HEK293 (cell line): ENCODE results near the gene JHY.

Source experiments
- CTCF ChIA-PET: fragments of 350-600 bp; formaldehyde crosslinking; extraction: SDS; loops from one replicate; lab custom pipeline; 2021; ENCODE audit warnings: antibody characterized with exemption; lab: Yijun Ruan, JAX
- POLR2A ChIA-PET: fragments of 300-600 bp; formaldehyde crosslinking; extraction: SDS; loops from one replicate; lab custom pipeline; 2020; ENCODE audit warnings: antibody characterized with exemption, inconsistent platforms; lab: Yijun Ruan, JAX
- H3K27ac ChIP-seq: fragments of 200-500 bp; sonication (Bioruptor generic); 2 replicates; pipeline ENCODE4 v1.5.1; 2014; ENCODE audit warnings: low read depth, low read length, control low read depth, inconsistent platforms; ENCODE audit errors: extremely low read depth
- H3K36me3 ChIP-seq, 2 experiments: fragments of 200-500 bp in 1 of 2; sonication (Bioruptor generic) in 1 of 2; 1 replicate in 1 of 2; 2 replicates in 1 of 2; pipeline ENCODE4 v1.5.1; 2014 to 2017; ENCODE audit warnings: inconsistent platforms in 2 of 2, low read length in 2 of 2; ENCODE audit not compliant: control insufficient read depth in 2 of 2, insufficient read depth in 1 of 2
- H3K4me1 ChIP-seq: fragments of 200-500 bp; sonication (Bioruptor generic); 2 replicates; pipeline ENCODE4 v1.5.1; 2014; ENCODE audit warnings: mild to moderate bottlenecking, low read length, inconsistent platforms; ENCODE audit not compliant: control insufficient read depth, insufficient read depth
- H3K4me3 ChIP-seq: 2 replicates; pipeline ENCODE4 v1.5.1; 2011; ENCODE audit warnings: low read depth, mild to moderate bottlenecking, control low read depth, low read length, moderate library complexity
- H3K9me3 ChIP-seq: fragments of 200-500 bp; sonication (Bioruptor generic); 2 replicates; pipeline ENCODE4 v1.5.1; 2014; ENCODE audit warnings: low read depth, low read length, inconsistent platforms; ENCODE audit not compliant: control insufficient read depth, insufficient read depth
- EGR2 ChIP-seq: fragments of 450-650 bp; formaldehyde crosslinking; IDR thresholded peaks from 2 replicates; pipeline ENCODE4 v1.5.1; 2016; ENCODE audit warnings: low read depth, missing biosample characterization, missing genetic modification characterization
- WT1 ChIP-seq: fragments of 450-650 bp; formaldehyde crosslinking; IDR thresholded peaks from 2 replicates; pipeline ENCODE4 v1.5.1; 2016; ENCODE audit warnings: missing biosample characterization, missing genetic modification characterization
- ZBTB17 ChIP-seq: fragments of 450-650 bp; formaldehyde crosslinking; IDR thresholded peaks from 2 replicates; pipeline ENCODE4 v1.5.1; 2016; ENCODE audit warnings: missing biosample characterization, missing genetic modification characterization
- ZFHX2 ChIP-seq: fragments of 450-650 bp; formaldehyde crosslinking; conservative IDR thresholded peaks from 2 replicates; pipeline ENCODE4 v1.5.1; 2016; ENCODE audit warnings: missing biosample characterization, missing genetic modification characterization
- ZFP37 ChIP-seq: fragments of 450-650 bp; formaldehyde crosslinking; IDR thresholded peaks from 2 replicates; pipeline ENCODE4 v1.5.1; 2016; ENCODE audit warnings: missing biosample characterization, missing genetic modification characterization
- ZFP41 ChIP-seq: fragments of 450-650 bp; formaldehyde crosslinking; IDR thresholded peaks from 2 replicates; pipeline ENCODE4 v1.5.1; 2016; ENCODE audit warnings: missing biosample characterization, missing genetic modification characterization, borderline replicate concordance
- ZNF121 ChIP-seq: fragments of 450-650 bp; formaldehyde crosslinking; IDR thresholded peaks from 2 replicates; pipeline ENCODE4 v1.5.1; 2016; ENCODE audit warnings: missing biosample characterization, missing genetic modification characterization
- ZNF184 ChIP-seq: fragments of 450-650 bp; IDR thresholded peaks from 2 replicates; pipeline ENCODE4 v1.5.1; 2018; ENCODE audit warnings: missing biosample characterization, mild to moderate bottlenecking, missing genetic modification characterization
- ZNF214 ChIP-seq: fragments of 450-650 bp; formaldehyde crosslinking; IDR thresholded peaks from 2 replicates; pipeline ENCODE4 v1.5.1; 2017; ENCODE audit warnings: missing biosample characterization, mild to moderate bottlenecking, missing genetic modification characterization, borderline replicate concordance
- ZNF311 ChIP-seq: fragments of 450-650 bp; formaldehyde crosslinking; IDR thresholded peaks from 2 replicates; pipeline ENCODE4 v1.5.1; 2017; ENCODE audit warnings: missing biosample characterization, missing genetic modification characterization, borderline replicate concordance
- ZNF366 ChIP-seq: fragments of 450-650 bp; formaldehyde crosslinking; conservative IDR thresholded peaks from 2 replicates; pipeline ENCODE4 v1.5.1; 2016; ENCODE audit warnings: missing biosample characterization, missing genetic modification characterization
- ZNF48 ChIP-seq: fragments of 450-650 bp; formaldehyde crosslinking; IDR thresholded peaks from 2 replicates; pipeline ENCODE4 v1.5.1; 2016; ENCODE audit warnings: missing biosample characterization, missing genetic modification characterization
- ZNF585B ChIP-seq: fragments of 450-650 bp; formaldehyde crosslinking; IDR thresholded peaks from 2 replicates; pipeline ENCODE4 v1.5.1; 2016; ENCODE audit warnings: missing biosample characterization, missing genetic modification characterization
- ZNF664 ChIP-seq: fragments of 450-650 bp; formaldehyde crosslinking; IDR thresholded peaks from 2 replicates; pipeline ENCODE4 v1.5.1; 2016; ENCODE audit warnings: missing biosample characterization, missing genetic modification characterization
- ZNF837 ChIP-seq: fragments of 450-650 bp; formaldehyde crosslinking; IDR thresholded peaks from 2 replicates; pipeline ENCODE4 v1.5.1; 2016; ENCODE audit warnings: missing biosample characterization, missing genetic modification characterization
- ZSCAN16 ChIP-seq: fragments of 450-650 bp; formaldehyde crosslinking; IDR thresholded peaks from 2 replicates; pipeline ENCODE4 v1.5.1; 2016; ENCODE audit warnings: missing biosample characterization, missing genetic modification characterization
- ZSCAN30 ChIP-seq: fragments of 450-650 bp; IDR thresholded peaks from 2 replicates; pipeline ENCODE4 v1.5.1; 2018; ENCODE audit warnings: missing biosample characterization, mild to moderate bottlenecking, missing genetic modification characterization, moderate library complexity
- TF ChIP-seq, protein P1 (sequence below): fragments of 450-650 bp; formaldehyde crosslinking; IDR thresholded peaks from 2 replicates; pipeline ENCODE4 v1.5.1; 2017; ENCODE audit warnings: missing biosample characterization, missing genetic modification characterization
- TF ChIP-seq, protein P2 (sequence below): fragments of 450-650 bp; formaldehyde crosslinking; IDR thresholded peaks from 2 replicates; pipeline ENCODE4 v1.5.1; 2017; ENCODE audit warnings: missing biosample characterization, missing genetic modification characterization
- TF ChIP-seq, protein P3 (sequence below): fragments of 450-650 bp; formaldehyde crosslinking; IDR thresholded peaks from 2 replicates; pipeline ENCODE4 v1.5.1; 2016; ENCODE audit warnings: missing biosample characterization, missing genetic modification characterization
- TF ChIP-seq, protein P4 (sequence below): fragments of 450-650 bp; formaldehyde crosslinking; IDR thresholded peaks from 2 replicates; pipeline ENCODE4 v1.5.1; 2016; ENCODE audit warnings: missing biosample characterization, missing genetic modification characterization
- TF ChIP-seq, protein P5 (sequence below): fragments of 450-650 bp; formaldehyde crosslinking; IDR thresholded peaks from 2 replicates; pipeline ENCODE4 v1.5.1; 2017; ENCODE audit warnings: missing biosample characterization, missing genetic modification characterization
- TF ChIP-seq, protein P6 (sequence below): fragments of 450-650 bp; formaldehyde crosslinking; IDR thresholded peaks from 2 replicates; pipeline ENCODE4 v1.5.1; 2016; ENCODE audit warnings: missing biosample characterization, missing genetic modification characterization
- TF ChIP-seq, protein P7 (sequence below): fragments of 450-650 bp; formaldehyde crosslinking; IDR thresholded peaks from 2 replicates; pipeline ENCODE4 v1.5.1; 2016; ENCODE audit warnings: missing biosample characterization, missing genetic modification characterization

Gene JHY

DNA sequence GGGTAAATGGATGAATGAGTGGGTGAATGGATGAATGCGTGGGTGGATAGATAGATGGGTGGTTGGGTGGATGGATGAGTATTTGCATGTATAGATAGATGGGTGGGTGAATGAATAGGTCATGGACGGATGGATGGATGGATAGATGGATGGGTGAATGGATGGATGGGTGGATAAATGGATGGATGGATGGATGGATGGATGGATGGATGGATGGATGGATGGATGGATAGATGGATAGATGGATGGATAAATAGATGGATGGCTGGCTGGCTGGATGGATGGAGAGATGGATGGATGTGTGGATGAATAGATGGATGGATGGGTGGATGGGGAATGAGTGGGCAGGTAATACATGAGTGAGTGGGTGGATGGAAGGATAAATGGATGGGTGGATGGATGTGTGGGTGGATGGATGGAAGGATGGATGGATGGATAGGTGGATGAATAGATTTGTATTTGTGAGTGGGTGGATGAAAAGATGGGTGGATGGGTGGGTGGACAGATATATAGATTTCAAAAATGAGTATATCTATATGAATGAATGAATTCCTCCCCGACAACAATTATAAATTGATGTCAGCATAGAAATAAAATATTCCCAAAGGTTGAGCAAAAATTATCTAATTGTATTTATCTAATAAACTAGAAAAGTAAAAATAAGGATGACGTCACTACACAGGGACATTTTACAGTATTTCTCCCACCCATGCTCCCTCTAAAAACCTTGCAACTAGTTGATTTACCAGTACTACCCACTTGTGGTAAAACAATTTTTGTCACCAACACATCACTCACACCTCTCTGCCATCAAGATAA lies 44.8 kb upstream of the JHY start:
- CTCF ChIA-PET: interaction anchor here (1.1 kb wide), 1 partner anchor 41 kb away, joined by 4 read pairs; no protein-coding TSS in a partner anchor
- POLR2A ChIA-PET: no interaction called here
- H3K9me3 ChIP-seq: no peaks in the 10 kb centered on the region
- no peaks in the 10 kb centered on the region for H3K36me3 ChIP-seq
- no peak overlapping the region for H3K4me3 ChIP-seq
- H3K4me1 ChIP-seq: no peaks in the 10 kb centered on the region
- no peak overlapping the region for H3K27ac ChIP-seq
- TF ChIP-seq ZBTB17 (tag by site-specific recombination): peak; percentile 86
- TF ChIP-seq, protein P1, sequence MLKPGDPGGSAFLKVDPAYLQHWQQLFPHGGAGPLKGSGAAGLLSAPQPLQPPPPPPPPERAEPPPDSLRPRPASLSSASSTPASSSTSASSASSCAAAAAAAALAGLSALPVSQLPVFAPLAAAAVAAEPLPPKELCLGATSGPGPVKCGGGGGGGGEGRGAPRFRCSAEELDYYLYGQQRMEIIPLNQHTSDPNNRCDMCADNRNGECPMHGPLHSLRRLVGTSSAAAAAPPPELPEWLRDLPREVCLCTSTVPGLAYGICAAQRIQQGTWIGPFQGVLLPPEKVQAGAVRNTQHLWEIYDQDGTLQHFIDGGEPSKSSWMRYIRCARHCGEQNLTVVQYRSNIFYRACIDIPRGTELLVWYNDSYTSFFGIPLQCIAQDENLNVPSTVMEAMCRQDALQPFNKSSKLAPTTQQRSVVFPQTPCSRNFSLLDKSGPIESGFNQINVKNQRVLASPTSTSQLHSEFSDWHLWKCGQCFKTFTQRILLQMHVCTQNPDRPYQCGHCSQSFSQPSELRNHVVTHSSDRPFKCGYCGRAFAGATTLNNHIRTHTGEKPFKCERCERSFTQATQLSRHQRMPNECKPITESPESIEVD (tag by site-specific recombination): no peak
- TF ChIP-seq, protein P2, sequence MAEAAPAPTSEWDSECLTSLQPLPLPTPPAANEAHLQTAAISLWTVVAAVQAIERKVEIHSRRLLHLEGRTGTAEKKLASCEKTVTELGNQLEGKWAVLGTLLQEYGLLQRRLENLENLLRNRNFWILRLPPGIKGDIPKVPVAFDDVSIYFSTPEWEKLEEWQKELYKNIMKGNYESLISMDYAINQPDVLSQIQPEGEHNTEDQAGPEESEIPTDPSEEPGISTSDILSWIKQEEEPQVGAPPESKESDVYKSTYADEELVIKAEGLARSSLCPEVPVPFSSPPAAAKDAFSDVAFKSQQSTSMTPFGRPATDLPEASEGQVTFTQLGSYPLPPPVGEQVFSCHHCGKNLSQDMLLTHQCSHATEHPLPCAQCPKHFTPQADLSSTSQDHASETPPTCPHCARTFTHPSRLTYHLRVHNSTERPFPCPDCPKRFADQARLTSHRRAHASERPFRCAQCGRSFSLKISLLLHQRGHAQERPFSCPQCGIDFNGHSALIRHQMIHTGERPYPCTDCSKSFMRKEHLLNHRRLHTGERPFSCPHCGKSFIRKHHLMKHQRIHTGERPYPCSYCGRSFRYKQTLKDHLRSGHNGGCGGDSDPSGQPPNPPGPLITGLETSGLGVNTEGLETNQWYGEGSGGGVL (tag by site-specific recombination): no peak
- TF ChIP-seq ZSCAN30: no peak
- no peak for TF ChIP-seq ZNF585B (tag by site-specific recombination)
- no peak for TF ChIP-seq ZNF311 (tag by site-specific recombination)
- TF ChIP-seq ZNF48: no peak
- TF ChIP-seq, protein P3, sequence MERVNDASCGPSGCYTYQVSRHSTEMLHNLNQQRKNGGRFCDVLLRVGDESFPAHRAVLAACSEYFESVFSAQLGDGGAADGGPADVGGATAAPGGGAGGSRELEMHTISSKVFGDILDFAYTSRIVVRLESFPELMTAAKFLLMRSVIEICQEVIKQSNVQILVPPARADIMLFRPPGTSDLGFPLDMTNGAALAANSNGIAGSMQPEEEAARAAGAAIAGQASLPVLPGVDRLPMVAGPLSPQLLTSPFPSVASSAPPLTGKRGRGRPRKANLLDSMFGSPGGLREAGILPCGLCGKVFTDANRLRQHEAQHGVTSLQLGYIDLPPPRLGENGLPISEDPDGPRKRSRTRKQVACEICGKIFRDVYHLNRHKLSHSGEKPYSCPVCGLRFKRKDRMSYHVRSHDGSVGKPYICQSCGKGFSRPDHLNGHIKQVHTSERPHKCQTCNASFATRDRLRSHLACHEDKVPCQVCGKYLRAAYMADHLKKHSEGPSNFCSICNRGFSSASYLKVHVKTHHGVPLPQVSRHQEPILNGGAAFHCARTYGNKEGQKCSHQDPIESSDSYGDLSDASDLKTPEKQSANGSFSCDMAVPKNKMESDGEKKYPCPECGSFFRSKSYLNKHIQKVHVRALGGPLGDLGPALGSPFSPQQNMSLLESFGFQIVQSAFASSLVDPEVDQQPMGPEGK (tag by site-specific recombination): no peak
- TF ChIP-seq ZNF837: no peak
- no peak for TF ChIP-seq ZNF214
- TF ChIP-seq, protein P4, sequence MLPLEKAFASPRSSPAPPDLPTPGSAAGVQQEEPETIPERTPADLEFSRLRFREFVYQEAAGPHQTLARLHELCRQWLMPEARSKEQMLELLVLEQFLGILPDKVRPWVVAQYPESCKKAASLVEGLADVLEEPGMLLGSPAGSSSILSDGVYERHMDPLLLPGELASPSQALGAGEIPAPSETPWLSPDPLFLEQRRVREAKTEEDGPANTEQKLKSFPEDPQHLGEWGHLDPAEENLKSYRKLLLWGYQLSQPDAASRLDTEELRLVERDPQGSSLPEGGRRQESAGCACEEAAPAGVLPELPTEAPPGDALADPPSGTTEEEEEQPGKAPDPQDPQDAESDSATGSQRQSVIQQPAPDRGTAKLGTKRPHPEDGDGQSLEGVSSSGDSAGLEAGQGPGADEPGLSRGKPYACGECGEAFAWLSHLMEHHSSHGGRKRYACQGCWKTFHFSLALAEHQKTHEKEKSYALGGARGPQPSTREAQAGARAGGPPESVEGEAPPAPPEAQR (tag by site-specific recombination): no peak
- TF ChIP-seq ZFP41 (tag by site-specific recombination): no peak
- TF ChIP-seq, protein P5, sequence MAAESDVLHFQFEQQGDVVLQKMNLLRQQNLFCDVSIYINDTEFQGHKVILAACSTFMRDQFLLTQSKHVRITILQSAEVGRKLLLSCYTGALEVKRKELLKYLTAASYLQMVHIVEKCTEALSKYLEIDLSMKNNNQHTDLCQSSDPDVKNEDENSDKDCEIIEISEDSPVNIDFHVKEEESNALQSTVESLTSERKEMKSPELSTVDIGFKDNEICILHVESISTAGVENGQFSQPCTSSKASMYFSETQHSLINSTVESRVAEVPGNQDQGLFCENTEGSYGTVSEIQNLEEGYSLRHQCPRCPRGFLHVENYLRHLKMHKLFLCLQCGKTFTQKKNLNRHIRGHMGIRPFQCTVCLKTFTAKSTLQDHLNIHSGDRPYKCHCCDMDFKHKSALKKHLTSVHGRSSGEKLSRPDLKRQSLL (tag by site-specific recombination): no peak
- TF ChIP-seq ZNF184 (tag by site-specific recombination): no peak
- TF ChIP-seq WT1: no peak
- TF ChIP-seq EGR2 (tag by site-specific recombination): peak; percentile 96
- TF ChIP-seq ZNF121 (tag by site-specific recombination): no peak
- TF ChIP-seq ZNF366 (tag by site-specific recombination): peak; percentile 90
- peak; percentile 85 for TF ChIP-seq ZFHX2
- no peak for TF ChIP-seq ZFP37 (tag by site-specific recombination)
- no peak for TF ChIP-seq ZNF664 (tag by site-specific recombination)
- TF ChIP-seq, protein P6, sequence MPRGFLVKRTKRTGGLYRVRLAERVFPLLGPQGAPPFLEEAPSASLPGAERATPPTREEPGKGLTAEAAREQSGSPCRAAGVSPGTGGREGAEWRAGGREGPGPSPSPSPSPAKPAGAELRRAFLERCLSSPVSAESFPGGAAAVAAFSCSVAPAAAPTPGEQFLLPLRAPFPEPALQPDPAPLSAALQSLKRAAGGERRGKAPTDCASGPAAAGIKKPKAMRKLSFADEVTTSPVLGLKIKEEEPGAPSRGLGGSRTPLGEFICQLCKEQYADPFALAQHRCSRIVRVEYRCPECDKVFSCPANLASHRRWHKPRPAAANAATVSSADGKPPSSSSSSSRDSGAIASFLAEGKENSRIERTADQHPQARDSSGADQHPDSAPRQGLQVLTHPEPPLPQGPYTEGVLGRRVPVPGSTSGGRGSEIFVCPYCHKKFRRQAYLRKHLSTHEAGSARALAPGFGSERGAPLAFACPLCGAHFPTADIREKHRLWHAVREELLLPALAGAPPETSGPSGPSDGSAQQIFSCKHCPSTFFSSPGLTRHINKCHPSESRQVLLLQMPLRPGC (tag by site-specific recombination): no peak
- TF ChIP-seq, protein P7, sequence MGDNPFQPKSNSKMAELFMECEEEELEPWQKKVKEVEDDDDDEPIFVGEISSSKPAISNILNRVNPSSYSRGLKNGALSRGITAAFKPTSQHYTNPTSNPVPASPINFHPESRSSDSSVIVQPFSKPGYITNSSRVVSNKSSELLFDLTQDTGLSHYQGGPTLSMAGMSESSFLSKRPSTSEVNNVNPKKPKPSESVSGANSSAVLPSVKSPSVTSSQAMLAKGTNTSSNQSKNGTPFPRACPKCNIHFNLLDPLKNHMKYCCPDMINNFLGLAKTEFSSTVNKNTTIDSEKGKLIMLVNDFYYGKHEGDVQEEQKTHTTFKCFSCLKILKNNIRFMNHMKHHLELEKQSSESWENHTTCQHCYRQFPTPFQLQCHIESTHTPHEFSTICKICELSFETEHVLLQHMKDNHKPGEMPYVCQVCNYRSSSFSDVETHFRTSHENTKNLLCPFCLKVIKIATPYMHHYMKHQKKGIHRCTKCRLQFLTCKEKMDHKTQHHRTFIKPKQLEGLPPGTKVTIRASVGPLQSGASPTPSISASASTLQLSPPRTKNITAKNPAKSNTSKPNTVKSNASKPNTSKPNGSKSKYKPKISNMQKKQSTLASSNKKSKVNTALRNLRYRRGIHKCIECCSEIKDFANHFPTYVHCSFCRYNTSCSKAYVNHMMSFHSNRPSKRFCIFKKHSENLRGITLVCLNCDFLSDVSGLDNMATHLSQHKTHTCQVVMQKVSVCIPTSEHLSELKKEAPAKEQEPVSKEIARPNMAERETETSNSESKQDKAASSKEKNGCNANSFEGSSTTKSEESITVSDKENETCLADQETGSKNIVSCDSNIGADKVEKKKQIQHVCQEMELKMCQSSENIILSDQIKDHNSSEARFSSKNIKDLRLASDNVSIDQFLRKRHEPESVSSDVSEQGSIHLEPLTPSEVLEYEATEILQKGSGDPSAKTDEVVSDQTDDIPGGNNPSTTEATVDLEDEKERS (tag by site-specific recombination): no peak
- TF ChIP-seq ZSCAN16 (tag by site-specific recombination): no peak
